SK-N-SH (cell line): Measurements from ENCODE around the gene VPS16. TPM values are rescaled to one million over a fixed set of nuclear protein-coding genes. Genes with fewer than 3 reads are reported as not detected.

ENCODE experiments used
- CTCF ChIA-PET: fragments of 300-600, 350-600 bp; formaldehyde crosslinking; extraction: SDS; loops from one replicate; lab custom pipeline; 2021; lab: Yijun Ruan, JAX
- POLR2A ChIA-PET: fragments of 350-600 bp; sonication (Branson Sonifier 250); formaldehyde crosslinking; extraction: SDS; loops from one replicate; lab custom pipeline; 2020; ENCODE audit warnings: antibody characterized with exemption, inconsistent platforms; lab: Yijun Ruan, JAX
- DNase-seq: peaks from one replicate; pipeline ENCODE4 v3.0.0; 2012
- H2AFZ ChIP-seq: fragments of 200-600 bp; sonication (generic); 2 replicates; pipeline ENCODE4 v1.8.1; 2016; ENCODE audit warnings: antibody characterized with exemption, mild to moderate bottlenecking, low read depth
- H3F3A ChIP-seq: fragments of 200-600 bp; sonication (generic); replicated peaks from 2 replicates; pipeline ENCODE3; 2016; ENCODE audit warnings: antibody characterized with exemption, mild to moderate bottlenecking; ENCODE audit not compliant: insufficient read depth
- H3K27ac ChIP-seq, 2 experiments: fragments of 200-500 bp in 1 of 2; fragments of 200-600 bp in 1 of 2; sonication (Bioruptor generic) in 1 of 2; sonication (generic), shearing (Covaris generic) in 1 of 2; 2 replicates each; pipeline versions ENCODE4 v1.5.1 to v1.6.1; 2014 to 2016; ENCODE audit warnings: low read depth in 2 of 2, inconsistent platforms in 1 of 2, low read length in 1 of 2, mild to moderate bottlenecking in 1 of 2, mixed read lengths in 1 of 2
- H3K27me3 ChIP-seq: fragments of 200-600 bp; sonication (generic), shearing (Covaris generic); 2 replicates; pipeline ENCODE4 v1.6.1; 2016; ENCODE audit warnings: mixed run types; ENCODE audit not compliant: insufficient read depth
- H3K36me3 ChIP-seq, 2 experiments: fragments of 200-500 bp in 1 of 2; fragments of 200-600 bp in 1 of 2; sonication (Bioruptor generic) in 1 of 2; sonication (generic) in 1 of 2; replicated peaks in 1 of 2; 2 replicates each; pipeline versions ENCODE3 to v1.5.1; 2014 to 2016; ENCODE audit warnings: low read length in 1 of 2, mild to moderate bottlenecking in 1 of 2; ENCODE audit not compliant: insufficient read depth in 2 of 2, control insufficient read depth in 1 of 2
- H3K4me1 ChIP-seq, 2 experiments: fragments of 200-500 bp in 1 of 2; fragments of 200-600 bp in 1 of 2; sonication (Bioruptor generic) in 1 of 2; sonication (generic), shearing (Covaris generic) in 1 of 2; 2 replicates each; pipeline versions ENCODE4 v1.5.1 to v1.6.1; 2014 to 2016; ENCODE audit warnings: low read depth in 1 of 2, low read length in 1 of 2, mixed run types in 1 of 2; ENCODE audit not compliant: insufficient read depth in 2 of 2, control insufficient read depth in 1 of 2
- H3K4me2 ChIP-seq: fragments of 200-600 bp; sonication (generic), shearing (Covaris generic); 2 replicates; pipeline ENCODE4 v1.6.1; 2017; ENCODE audit warnings: mixed run types
- H3K4me3 ChIP-seq, 2 experiments: fragments of 200-500 bp in 1 of 2; fragments of 200-600 bp in 1 of 2; sonication (Bioruptor generic) in 1 of 2; sonication (generic), shearing (Covaris generic) in 1 of 2; 2 replicates each; pipeline versions ENCODE4 v1.5.1 to v1.8.1; 2014 to 2016; ENCODE audit warnings: low read depth in 2 of 2, inconsistent platforms in 1 of 2, low read length in 1 of 2, mild to moderate bottlenecking in 1 of 2, mixed read lengths in 1 of 2, moderate library complexity in 1 of 2
- H3K79me2 ChIP-seq: fragments of 200-600 bp; sonication (generic); 2 replicates; pipeline ENCODE4 v1.8.1; 2017; ENCODE audit warnings: mild to moderate bottlenecking; ENCODE audit not compliant: insufficient read depth
- H3K9ac ChIP-seq: fragments of 200-600 bp; sonication (generic); 2 replicates; pipeline ENCODE4 v1.6.1; 2017; ENCODE audit warnings: mixed run types
- H3K9me2 ChIP-seq: fragments of 200-600 bp; sonication (generic); 2 replicates; pipeline ENCODE4 v1.6.1; 2017; ENCODE audit warnings: mixed run types
- H3K9me3 ChIP-seq: fragments of 200-600 bp; sonication (generic); 2 replicates; pipeline ENCODE4 v1.6.1; 2017; ENCODE audit warnings: mixed run types, mild to moderate bottlenecking, moderate library complexity
- H4K20me1 ChIP-seq: fragments of 200-600 bp; sonication (generic); 2 replicates; pipeline ENCODE4 v1.6.1; 2017; ENCODE audit warnings: mild to moderate bottlenecking, mixed run types; ENCODE audit not compliant: insufficient read depth
- ELF1 ChIP-seq: IDR thresholded peaks from 2 replicates; pipeline ENCODE4 v1.4.0; 2012
- FOSL2 ChIP-seq: IDR thresholded peaks from 2 replicates; pipeline ENCODE4 v1.4.0; 2012; ENCODE audit warnings: low read depth, mild to moderate bottlenecking, moderate library complexity, borderline replicate concordance
- FOXM1 ChIP-seq: IDR thresholded peaks from 2 replicates; pipeline ENCODE4 v1.4.0; 2012; ENCODE audit warnings: low read depth, mild to moderate bottlenecking
- GATA2 ChIP-seq: sonication (generic); formaldehyde crosslinking; IDR thresholded peaks from 2 replicates; pipeline ENCODE4 v1.5.0; 2020; ENCODE audit warnings: mild to moderate bottlenecking, missing genetic modification reagents
- JUND ChIP-seq: IDR thresholded peaks from 2 replicates; pipeline ENCODE4 v1.4.0; 2012
- MAX ChIP-seq: IDR thresholded peaks from 2 replicates; pipeline ENCODE4 v1.4.0; 2012; ENCODE audit warnings: low read depth
- MEF2A ChIP-seq: IDR thresholded peaks from 2 replicates; pipeline ENCODE4 v1.4.0; 2012; ENCODE audit warnings: low read depth, borderline replicate concordance
- MXI1 ChIP-seq: IDR thresholded peaks from 2 replicates; pipeline ENCODE4 v1.6.1; 2012; ENCODE audit warnings: mild to moderate bottlenecking, low read depth, low read length, improper control_type of control experiment
- NFIC ChIP-seq: IDR thresholded peaks from 2 replicates; pipeline ENCODE4 v1.4.0; 2012; ENCODE audit warnings: borderline replicate concordance
- RCOR1 ChIP-seq: fragments of 150-350 bp; IDR thresholded peaks from 2 replicates; pipeline ENCODE4 v1.6.1; 2017; ENCODE audit warnings: antibody characterized with exemption, low read length
- RXRA ChIP-seq: IDR thresholded peaks from 2 replicates; pipeline ENCODE4 v1.4.0; 2012; ENCODE audit warnings: low read depth, mild to moderate bottlenecking, borderline replicate concordance
- SMC3 ChIP-seq: IDR thresholded peaks from 2 replicates; pipeline ENCODE4 v1.6.1; 2012; ENCODE audit warnings: low read depth, low read length, improper control_type of control experiment
- TAF1 ChIP-seq: IDR thresholded peaks from 2 replicates; pipeline ENCODE4 v1.6.1; 2012; ENCODE audit warnings: low read depth, mild to moderate bottlenecking, low read length, moderate library complexity, borderline replicate concordance
- TCF12 ChIP-seq: IDR thresholded peaks from 2 replicates; pipeline ENCODE4 v1.4.0; 2012
- TEAD4 ChIP-seq: IDR thresholded peaks from 2 replicates; pipeline ENCODE4 v1.4.0; 2012; ENCODE audit warnings: mild to moderate bottlenecking, borderline replicate concordance; ENCODE audit not compliant: insufficient read depth
- WGBS: methylation state at CpG from one replicate; pipeline ENCODE4 v1.1.6; 2017; ENCODE audit warnings: low lambda C conversion rate; 5-methylcytosine and 5-hydroxymethylcytosine counted together
- polyA plus RNA-seq, 3 experiments: library from polyadenylated mRNA; depleted of rRNA; stranded (reverse); fragments of >200 nt; gene quantifications; 2 replicates each; pipeline ENCODE4 v1.2.3, GENCODE V29; 2012
- TF ChIP-seq, protein P1 (sequence below): fragments of 150-350 bp; IDR thresholded peaks from 2 replicates; pipeline ENCODE4 v1.6.1; 2016; ENCODE audit warnings: mild to moderate bottlenecking, low read depth, low read length
- TF ChIP-seq, protein P2 (sequence below): IDR thresholded peaks from 2 replicates; pipeline ENCODE4; 2012

The VPS16 gene
- polyA plus RNA-seq, 1 of the 3 experiments (the other 2 are of a cell fraction): 62.0 TPM

- TF ChIP-seq JUND (no peak), ELF1 (no peak), MEF2A (no peak), RXRA (no peak), FOSL2 (no peak), FOXM1 (no peak), RCOR1 (no peak), TEAD4 (no peak)
- TF ChIP-seq, protein P1, sequence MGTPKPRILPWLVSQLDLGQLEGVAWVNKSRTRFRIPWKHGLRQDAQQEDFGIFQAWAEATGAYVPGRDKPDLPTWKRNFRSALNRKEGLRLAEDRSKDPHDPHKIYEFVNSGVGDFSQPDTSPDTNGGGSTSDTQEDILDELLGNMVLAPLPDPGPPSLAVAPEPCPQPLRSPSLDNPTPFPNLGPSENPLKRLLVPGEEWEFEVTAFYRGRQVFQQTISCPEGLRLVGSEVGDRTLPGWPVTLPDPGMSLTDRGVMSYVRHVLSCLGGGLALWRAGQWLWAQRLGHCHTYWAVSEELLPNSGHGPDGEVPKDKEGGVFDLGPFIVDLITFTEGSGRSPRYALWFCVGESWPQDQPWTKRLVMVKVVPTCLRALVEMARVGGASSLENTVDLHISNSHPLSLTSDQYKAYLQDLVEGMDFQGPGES: no peak
- Histone ChIP-seq H3K4me1 (peaks cover 0 to 3% of the 10 kb centered on the region in 2 experiments; a peak in 1 of 4 replicates), H3K27me3 (no peaks in the 10 kb centered on the region), H2AFZ (no peak overlapping the region), H3K9me2 (no peaks in the 10 kb centered on the region), H4K20me1 (peaks cover 44% of the 10 kb centered on the region), H3K4me2 (no peak overlapping the region), H3K79me2 (peaks cover 87% of the 10 kb centered on the region), H3K36me3 (peaks cover 0 to 4% of the 10 kb centered on the region in 2 experiments), H3K4me3 (no peak overlapping the region), H3K9me3 (no peaks in the 10 kb centered on the region), H3K27ac (no peak overlapping the region), H3K9ac (no peak overlapping the region), H3F3A (peaks cover 13% of the 10 kb centered on the region)
- CTCF ChIA-PET: no interaction called here
- POLR2A ChIA-PET: no interaction called here
- 99% methylated on average over 3 of the region's 3 CpGs for WGBS
- no peak for DNase-seq
Observed at GRCh38 chr20:2889797-2890196, 49.3 kb downstream of the VPS16 start.

- Histone ChIP-seq H3K4me1 (no peaks in the 10 kb centered on the region; a peak in 1 of 4 replicates), H3K9me2 (no peaks in the 10 kb centered on the region), H3F3A (peaks cover 13% of the 10 kb centered on the region), H3K36me3 (no peaks in the 10 kb centered on the region), H3K4me2 (peak overlapping the region; percentile 31), H3K79me2 (peaks cover 87% of the 10 kb centered on the region), H3K9ac (no peak overlapping the region), H3K27ac (peak overlapping the region; percentile 18 to 45; a peak in 2 of 4 replicates), H3K4me3 (no peak overlapping the region), H3K9me3 (no peaks in the 10 kb centered on the region)
- no peak for DNase-seq
- WGBS: 31% methylated on average over 2 of the region's 2 CpGs
- TF ChIP-seq MAX (0 out of 2 replicates have a peak, but pooled peaks have one; percentile 18), NFIC (peak; percentile 46; the same call in 1 of the 2 replicates), FOXM1 (no peak), JUND (peak; percentile 22; the same call in 1 of the 2 replicates), GATA2 (CRISPR knock-in tag) (no peak), TCF12 (peak; percentile 35; the same call in 1 of the 2 replicates), TAF1 (no peak), MXI1 (no peak), SMC3 (no peak), TEAD4 (no peak)
- TF ChIP-seq, protein P1: no peak
- TF ChIP-seq, protein P2, sequence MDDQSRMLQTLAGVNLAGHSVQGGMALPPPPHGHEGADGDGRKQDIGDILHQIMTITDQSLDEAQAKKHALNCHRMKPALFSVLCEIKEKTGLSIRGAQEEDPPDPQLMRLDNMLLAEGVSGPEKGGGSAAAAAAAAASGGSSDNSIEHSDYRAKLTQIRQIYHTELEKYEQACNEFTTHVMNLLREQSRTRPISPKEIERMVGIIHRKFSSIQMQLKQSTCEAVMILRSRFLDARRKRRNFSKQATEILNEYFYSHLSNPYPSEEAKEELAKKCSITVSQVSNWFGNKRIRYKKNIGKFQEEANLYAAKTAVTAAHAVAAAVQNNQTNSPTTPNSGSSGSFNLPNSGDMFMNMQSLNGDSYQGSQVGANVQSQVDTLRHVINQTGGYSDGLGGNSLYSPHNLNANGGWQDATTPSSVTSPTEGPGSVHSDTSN: peak; percentile 45
- TF ChIP-seq, all 33 proteins: peak for 5
- POLR2A ChIA-PET: no interaction called here
- CTCF ChIA-PET: no interaction called here
- Histone ChIP-seq H2AFZ (no peak overlapping the region), H3K27me3 (no peaks in the 10 kb centered on the region), H4K20me1 (peaks cover 34% of the 10 kb centered on the region)
Observed at GRCh38 chr20:2890742-2891141, 50.2 kb downstream of the VPS16 start.
